ENCODE measurements around the gene STPG2. TPM values are rescaled to one million over a fixed set of nuclear protein-coding genes. Genes with fewer than 3 reads are reported as not detected.

The STPG2 gene
- total and polyA plus RNA-seq, 10 of the 15 experiments (the other 5 are each of a cell fraction or from before 2014, with no cell fraction given) = 0.13 to 0.24 TPM; not detected in 8

GRCh38 chr4:98113012-98113411 lies 30.3 kb downstream of the STPG2 start (continued):
- TF ChIP-seq CTCF (IDR thresholded peaks at IDR 0.05 in 2 of 3, conservative IDR thresholded peaks at IDR 0.05 in 1 of 3; ENCODE audit: control insufficient read depth in 2 of 3, extremely low read depth in 1 of 3, insufficient read depth in 1 of 3, low read depth in 3 of 3, low read length in 3 of 3) = peak in 2 of 3 experiments; percentile 7 to 32; a peak in 1 of 6 replicates
- no peak for TF ChIP-seq CREM (IDR thresholded peaks at IDR 0.05; ENCODE audit: low read depth)
- TF ChIP-seq BMI1 (IDR thresholded peaks at IDR 0.05; ENCODE audit: borderline replicate concordance) = no peak

GRCh38 chr4:98110929-98111328 lies 32.3 kb downstream of the STPG2 start:
- intact Hi-C loops (cut with micrococcal nuclease; ENCODE audit: unreplicated experiment) = no loop called here
- H3K4me2 ChIP-seq (ENCODE audit: control insufficient read depth, insufficient read depth) = no peak overlapping the region
- no TSS peak for BruUV-seq (replicated peaks)
- POLR2A ChIA-PET = no interaction called here
- TF ChIP-seq ZNF622 (IDR thresholded peaks at IDR 0.05) (no peak), TCF7 (IDR thresholded peaks at IDR 0.05; ENCODE audit: borderline replicate concordance) (no peak), CHD2 (IDR thresholded peaks at IDR 0.05; ENCODE audit: borderline replicate concordance, low read depth, low read length) (no peak), SIX5 (IDR thresholded peaks at IDR 0.05; ENCODE audit: low read depth, low read length, severe bottlenecking) (no peak), NBN (IDR thresholded peaks at IDR 0.05) (no peak), CHD4 (IDR thresholded peaks at IDR 0.05) (no peak), CEBPB (IDR thresholded peaks at IDR 0.05; ENCODE audit: borderline replicate concordance in 1 of 2, low read depth in 2 of 2, low read length in 2 of 2) (no peak), CREM (IDR thresholded peaks at IDR 0.05; ENCODE audit: low read depth) (no peak), NFXL1 (IDR thresholded peaks at IDR 0.05; ENCODE audit: borderline replicate concordance) (no peak), EZH2 (IDR thresholded peaks at IDR 0.05; ENCODE audit: borderline replicate concordance, control insufficient read depth, low read depth, low read length) (no peak), ZSCAN29 (IDR thresholded peaks at IDR 0.05) (no peak), ZNF384 (IDR thresholded peaks at IDR 0.05; ENCODE audit: borderline replicate concordance, low read depth, low read length) (no peak), BHLHE40 (IDR thresholded peaks at IDR 0.05; ENCODE audit: borderline replicate concordance in 1 of 2, low read depth in 2 of 2, low read length in 1 of 2) (no peak), SPI1 (IDR thresholded peaks at IDR 0.05; ENCODE audit: borderline replicate concordance, insufficient read depth, low read depth, low read length) (no peak), MTA3 (IDR thresholded peaks at IDR 0.05; ENCODE audit: borderline replicate concordance, low read length) (no peak), NR2C1 (IDR thresholded peaks at IDR 0.05) (no peak)
- TF ChIP-seq, protein P1, sequence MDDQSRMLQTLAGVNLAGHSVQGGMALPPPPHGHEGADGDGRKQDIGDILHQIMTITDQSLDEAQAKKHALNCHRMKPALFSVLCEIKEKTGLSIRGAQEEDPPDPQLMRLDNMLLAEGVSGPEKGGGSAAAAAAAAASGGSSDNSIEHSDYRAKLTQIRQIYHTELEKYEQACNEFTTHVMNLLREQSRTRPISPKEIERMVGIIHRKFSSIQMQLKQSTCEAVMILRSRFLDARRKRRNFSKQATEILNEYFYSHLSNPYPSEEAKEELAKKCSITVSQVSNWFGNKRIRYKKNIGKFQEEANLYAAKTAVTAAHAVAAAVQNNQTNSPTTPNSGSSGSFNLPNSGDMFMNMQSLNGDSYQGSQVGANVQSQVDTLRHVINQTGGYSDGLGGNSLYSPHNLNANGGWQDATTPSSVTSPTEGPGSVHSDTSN (IDR thresholded peaks at IDR 0.05; ENCODE audit: insufficient replicate concordance, low read depth, low read length) = no peak
- no peaks in the 10 kb centered on the region for H3K79me2 ChIP-seq (ENCODE audit: control insufficient read depth, insufficient read depth, low read length)
- CTCF ChIA-PET = no interaction called here
- RAD21 ChIA-PET (ENCODE audit: unreplicated experiment) = no interaction called here
- ATAC-seq (no peak), DNase-seq (ENCODE audit: low read depth, low spot score) (no peak), FAIRE-seq (no peak)
- no peak overlapping the region for H3K27ac ChIP-seq (ENCODE audit: control insufficient read depth, insufficient read depth)
- H4K20me1 ChIP-seq (ENCODE audit: control insufficient read depth, insufficient read depth) = no peaks in the 10 kb centered on the region
- no peaks in the 10 kb centered on the region for H3K9me3 ChIP-seq (replicated peaks; ENCODE audit: control insufficient read depth, insufficient read depth, low read length)
- H2AFZ ChIP-seq (ENCODE audit: control insufficient read depth, low read depth, low read length) = no peak overlapping the region
- SMC1A ChIA-PET (ENCODE audit: uncharacterized antibody, unreplicated experiment) = no interaction called here
- no peak overlapping the region for H3K4me3 ChIP-seq
- in situ Hi-C loops (cut with MboI) = no loop called here
- no peak overlapping the region for H3K9ac ChIP-seq (ENCODE audit: control insufficient read depth, insufficient read depth, low read length)
- no peaks in the 10 kb centered on the region for H3K36me3 ChIP-seq (ENCODE audit: control insufficient read depth in 2 of 2, insufficient read depth in 2 of 2, low read length in 1 of 2)
- WGBS (ENCODE audit: insufficient coverage, insufficient replicate concordance, low lambda C conversion rate, missing lambda C conversion rate) = 0% methylated on average over 2 of the region's 2 CpGs
- H3K27me3 ChIP-seq (replicated peaks in 1 of 2; ENCODE audit: control insufficient read depth in 2 of 2, insufficient read depth in 2 of 2, low read length in 1 of 2) = no peaks in the 10 kb centered on the region
- H3K4me1 ChIP-seq (ENCODE audit: control insufficient read depth, insufficient read depth, low read length) = no peaks in the 10 kb centered on the region
